GM20000 (cell line): Measurements from ENCODE around the gene C12orf56.

Experiments
- DNase-seq: peaks from one replicate; pipeline ENCODE4 v3.0.0; 2012; ENCODE audit warnings: low spot score
- TF ChIP-seq, protein P1 (sequence below): IDR thresholded peaks from 2 replicates; pipeline ENCODE4 v1.5.1; 2012; ENCODE audit warnings: mild to moderate bottlenecking, control low read depth; ENCODE audit errors: extremely low read depth, missing control alignments

The C12orf56 gene

DNA sequence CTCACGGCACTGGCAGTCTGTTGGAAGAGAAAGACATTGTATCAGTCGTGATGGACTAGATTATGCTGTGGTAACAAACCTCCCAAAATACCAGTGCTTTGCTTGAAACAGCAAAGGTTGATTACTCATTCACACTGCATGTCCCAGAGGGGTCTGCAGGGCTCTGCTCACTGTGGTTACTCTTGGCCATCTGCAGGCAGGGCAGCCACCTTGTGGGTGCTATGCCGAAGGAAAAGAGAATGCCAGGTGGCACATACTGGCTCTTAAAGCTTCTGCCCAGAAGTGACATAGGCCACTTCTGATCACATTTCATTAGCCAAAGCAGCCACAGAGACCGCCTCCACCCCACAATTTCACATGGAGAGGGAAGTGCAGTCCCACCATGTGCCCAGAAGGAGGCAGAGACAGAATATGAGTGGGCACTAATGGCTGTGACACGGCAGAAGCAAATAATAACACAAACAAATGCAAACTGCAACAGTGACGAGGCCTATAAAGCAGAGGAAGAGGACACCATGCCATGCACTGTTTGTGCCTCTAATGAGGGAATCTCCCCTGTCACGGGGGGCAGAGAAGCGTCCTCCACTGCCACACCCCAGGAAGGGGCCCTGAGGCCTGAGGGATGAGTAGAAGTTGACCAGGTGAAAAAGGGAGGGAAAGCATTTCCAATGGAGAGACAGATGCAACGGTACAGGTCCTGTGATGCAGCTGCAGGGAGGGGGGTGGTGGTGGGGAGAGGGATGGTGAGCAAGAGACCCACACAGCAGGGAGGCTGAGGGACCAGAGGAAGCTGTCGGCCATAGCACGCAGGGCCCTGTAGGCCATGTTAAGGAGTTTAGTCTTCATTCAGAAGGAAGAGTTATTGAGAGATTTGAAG, 116.8 kb downstream of the C12orf56 start:
- TF ChIP-seq, protein P1, sequence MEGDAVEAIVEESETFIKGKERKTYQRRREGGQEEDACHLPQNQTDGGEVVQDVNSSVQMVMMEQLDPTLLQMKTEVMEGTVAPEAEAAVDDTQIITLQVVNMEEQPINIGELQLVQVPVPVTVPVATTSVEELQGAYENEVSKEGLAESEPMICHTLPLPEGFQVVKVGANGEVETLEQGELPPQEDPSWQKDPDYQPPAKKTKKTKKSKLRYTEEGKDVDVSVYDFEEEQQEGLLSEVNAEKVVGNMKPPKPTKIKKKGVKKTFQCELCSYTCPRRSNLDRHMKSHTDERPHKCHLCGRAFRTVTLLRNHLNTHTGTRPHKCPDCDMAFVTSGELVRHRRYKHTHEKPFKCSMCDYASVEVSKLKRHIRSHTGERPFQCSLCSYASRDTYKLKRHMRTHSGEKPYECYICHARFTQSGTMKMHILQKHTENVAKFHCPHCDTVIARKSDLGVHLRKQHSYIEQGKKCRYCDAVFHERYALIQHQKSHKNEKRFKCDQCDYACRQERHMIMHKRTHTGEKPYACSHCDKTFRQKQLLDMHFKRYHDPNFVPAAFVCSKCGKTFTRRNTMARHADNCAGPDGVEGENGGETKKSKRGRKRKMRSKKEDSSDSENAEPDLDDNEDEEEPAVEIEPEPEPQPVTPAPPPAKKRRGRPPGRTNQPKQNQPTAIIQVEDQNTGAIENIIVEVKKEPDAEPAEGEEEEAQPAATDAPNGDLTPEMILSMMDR = peak; percentile 25

DNA sequence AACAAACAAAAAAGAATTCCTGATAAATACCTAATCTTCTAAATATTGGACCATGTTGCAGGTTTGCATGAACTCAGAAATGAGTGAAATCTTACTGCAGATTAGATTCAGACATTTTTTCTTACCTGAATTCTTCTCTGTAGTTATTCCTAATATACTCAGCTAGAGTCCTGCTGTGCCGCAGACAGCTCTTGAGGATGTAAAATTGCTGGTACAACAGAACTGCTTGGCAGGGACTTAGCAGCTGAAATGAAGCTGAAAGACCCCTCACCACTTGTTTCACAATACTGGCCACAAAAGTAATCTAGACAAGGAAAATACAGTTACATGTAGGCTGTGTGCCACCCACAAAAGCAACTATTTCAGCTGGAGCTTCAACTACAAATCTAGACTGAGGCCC, 120.1 kb downstream of the C12orf56 start:
- no peak for DNase-seq
- TF ChIP-seq, protein P1 = no peak

More for the DNA sequence above, 116.8 kb downstream of the C12orf56 start:
- peak; percentile 25 for DNase-seq

DNA sequence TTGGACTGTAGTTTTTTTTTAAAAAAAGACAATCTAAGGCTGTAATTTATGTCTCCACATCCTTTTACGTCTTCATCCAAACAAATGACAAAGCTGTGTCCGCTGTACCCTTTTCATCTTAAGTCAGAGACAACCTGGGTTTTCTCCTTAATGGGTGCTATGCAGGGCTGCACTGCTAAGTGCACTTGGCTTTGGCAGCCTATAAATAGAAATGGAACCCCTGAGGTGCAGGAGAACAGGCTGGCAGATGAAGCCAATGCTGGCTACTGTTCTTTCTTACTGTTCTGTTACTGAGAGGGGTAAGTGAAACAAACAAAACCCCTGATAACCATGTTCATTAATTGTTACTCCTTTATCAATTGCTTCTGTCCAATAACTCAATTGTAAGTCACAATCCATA, 121.4 kb downstream of the C12orf56 start:
- no peak for DNase-seq

DNA sequence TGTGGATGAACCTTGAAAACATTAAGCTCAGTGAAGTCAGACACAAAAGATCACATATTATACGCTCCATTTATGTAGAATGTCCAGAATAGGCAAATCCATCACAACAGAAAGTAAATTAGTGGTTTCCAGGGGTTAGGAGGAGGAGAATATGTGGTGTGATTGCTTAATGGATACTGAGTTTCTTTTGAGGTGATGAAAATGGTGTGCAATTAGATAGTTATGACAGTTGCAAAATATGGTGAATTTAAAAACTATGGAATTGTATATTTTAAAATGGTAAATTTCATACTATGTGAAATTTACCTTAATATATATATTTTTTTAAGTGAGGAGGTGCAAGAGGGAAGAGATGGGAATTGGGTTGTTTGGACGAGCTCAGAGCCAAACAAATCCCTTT, 122.1 kb downstream of the C12orf56 start:
- no peak for DNase-seq
- TF ChIP-seq, protein P1 = no peak

More for the DNA sequence above, 121.4 kb downstream of the C12orf56 start:
- TF ChIP-seq, protein P1 = no peak

DNA sequence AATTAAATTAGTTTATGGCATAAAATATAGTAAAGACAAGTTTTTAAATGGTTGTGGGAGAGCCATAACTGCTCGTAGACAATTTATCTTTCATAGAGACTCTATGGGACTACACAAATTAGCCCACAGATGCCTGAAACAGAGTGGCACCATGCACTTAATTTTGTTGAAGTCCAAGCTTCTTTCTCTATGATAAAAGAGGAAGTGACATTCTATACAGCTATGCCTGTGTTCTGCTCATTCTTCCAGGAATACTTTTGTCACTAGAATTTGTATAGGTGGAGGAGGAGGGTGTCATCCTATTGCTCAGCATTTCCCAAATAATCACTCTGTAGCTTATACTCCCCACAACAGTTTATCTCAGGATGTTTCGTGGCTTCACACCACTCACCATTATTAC, 124.7 kb downstream of the C12orf56 start:
- TF ChIP-seq, protein P1 = no peak
- no peak for DNase-seq

DNA sequence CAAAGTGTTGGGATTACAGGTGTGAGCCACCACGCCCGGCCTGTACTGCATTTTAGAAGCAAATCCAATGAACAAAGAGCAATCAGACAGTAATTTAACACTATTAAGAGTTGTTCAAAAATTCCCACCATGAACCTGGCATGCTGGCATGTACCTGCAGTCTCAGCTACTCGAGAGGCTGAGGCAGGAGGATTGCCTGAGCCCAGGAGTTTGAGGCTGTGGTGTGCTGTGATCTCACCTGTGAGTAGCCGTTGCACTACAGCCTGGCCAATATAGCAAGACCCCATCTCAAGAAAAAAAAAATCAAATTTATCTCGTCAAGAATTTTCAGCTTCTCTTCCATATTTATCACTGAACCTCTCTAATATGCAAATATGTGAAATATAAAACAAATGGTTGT, 128.7 kb downstream of the C12orf56 start:
- DNase-seq = no peak
- TF ChIP-seq, protein P1 = no peak

DNA sequence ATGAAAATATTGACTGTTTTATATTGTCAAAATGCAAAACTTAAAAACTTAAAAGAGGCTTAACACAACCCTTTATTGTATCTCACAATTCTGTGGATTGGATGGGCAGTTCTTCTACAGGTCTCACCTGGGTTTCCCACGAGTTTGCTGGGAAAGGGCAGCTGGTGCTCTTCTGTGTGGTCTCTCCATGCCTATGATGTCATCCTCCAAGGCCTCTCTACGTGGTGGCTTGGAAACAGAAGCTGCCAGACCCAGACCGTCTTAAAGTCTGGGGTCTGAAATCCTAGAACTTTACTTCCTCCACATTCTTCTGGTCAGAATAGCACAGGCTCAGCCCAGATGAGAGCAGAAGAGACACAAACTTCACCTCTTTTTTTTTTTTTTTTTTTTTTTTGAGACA, 132.0 kb downstream of the C12orf56 start:
- no peak for DNase-seq

More for the DNA sequence above, 132.0 kb downstream of the C12orf56 start:
- TF ChIP-seq, protein P1 = no peak
